GM10248 (cell line): ENCODE results near the gene ARHGAP1.

Experiments used
- CTCF ChIA-PET: fragments of 300-600 bp; sonication (Branson Sonifier 250); formaldehyde crosslinking; extraction: SDS; loops from one replicate; lab custom pipeline; 2021; ENCODE audit warnings: antibody characterized with exemption; lab: Yijun Ruan, JAX
- POLR2A ChIA-PET: fragments of 350-650 bp; sonication (Branson Sonifier 250); formaldehyde crosslinking; extraction: SDS; loops from one replicate; lab custom pipeline; 2020; ENCODE audit warnings: antibody characterized with exemption; lab: Yijun Ruan, JAX
- DNase-seq: peaks from one replicate; pipeline ENCODE4 v3.0.0; 2012; ENCODE audit errors: extremely low spot score
- TF ChIP-seq, protein P1 (sequence below): IDR thresholded peaks from 2 replicates; pipeline ENCODE4 v1.5.1; 2012; ENCODE audit warnings: mild to moderate bottlenecking, low read depth; ENCODE audit errors: extremely low read depth, missing control alignments, control extremely low read depth

The ARHGAP1 gene

DNA sequence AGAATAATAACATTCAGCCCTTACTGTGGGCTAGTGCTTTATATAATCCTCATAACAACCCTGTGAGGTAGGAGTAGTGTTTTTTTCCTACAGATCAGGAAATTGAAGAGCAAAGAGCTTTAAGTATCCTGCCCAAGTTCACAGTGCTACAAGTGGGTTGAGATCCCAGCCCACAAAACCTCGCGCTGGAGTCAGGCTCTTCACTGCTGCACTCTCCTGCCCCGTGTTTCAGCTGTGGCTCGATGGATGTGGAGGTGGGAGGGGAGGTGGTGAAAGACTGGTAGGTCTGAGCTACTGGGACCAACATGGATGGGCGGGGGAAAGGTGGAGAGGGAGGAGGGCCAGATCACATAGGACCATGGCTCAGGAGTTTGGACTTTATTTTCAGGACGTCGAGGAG, 6.5 kb upstream of the ARHGAP1 start:
- TF ChIP-seq, protein P1, sequence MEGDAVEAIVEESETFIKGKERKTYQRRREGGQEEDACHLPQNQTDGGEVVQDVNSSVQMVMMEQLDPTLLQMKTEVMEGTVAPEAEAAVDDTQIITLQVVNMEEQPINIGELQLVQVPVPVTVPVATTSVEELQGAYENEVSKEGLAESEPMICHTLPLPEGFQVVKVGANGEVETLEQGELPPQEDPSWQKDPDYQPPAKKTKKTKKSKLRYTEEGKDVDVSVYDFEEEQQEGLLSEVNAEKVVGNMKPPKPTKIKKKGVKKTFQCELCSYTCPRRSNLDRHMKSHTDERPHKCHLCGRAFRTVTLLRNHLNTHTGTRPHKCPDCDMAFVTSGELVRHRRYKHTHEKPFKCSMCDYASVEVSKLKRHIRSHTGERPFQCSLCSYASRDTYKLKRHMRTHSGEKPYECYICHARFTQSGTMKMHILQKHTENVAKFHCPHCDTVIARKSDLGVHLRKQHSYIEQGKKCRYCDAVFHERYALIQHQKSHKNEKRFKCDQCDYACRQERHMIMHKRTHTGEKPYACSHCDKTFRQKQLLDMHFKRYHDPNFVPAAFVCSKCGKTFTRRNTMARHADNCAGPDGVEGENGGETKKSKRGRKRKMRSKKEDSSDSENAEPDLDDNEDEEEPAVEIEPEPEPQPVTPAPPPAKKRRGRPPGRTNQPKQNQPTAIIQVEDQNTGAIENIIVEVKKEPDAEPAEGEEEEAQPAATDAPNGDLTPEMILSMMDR: no peak
- ChIA-PET POLR2A (no interaction called here), CTCF (no interaction called here)
- DNase-seq: no peak

DNA sequence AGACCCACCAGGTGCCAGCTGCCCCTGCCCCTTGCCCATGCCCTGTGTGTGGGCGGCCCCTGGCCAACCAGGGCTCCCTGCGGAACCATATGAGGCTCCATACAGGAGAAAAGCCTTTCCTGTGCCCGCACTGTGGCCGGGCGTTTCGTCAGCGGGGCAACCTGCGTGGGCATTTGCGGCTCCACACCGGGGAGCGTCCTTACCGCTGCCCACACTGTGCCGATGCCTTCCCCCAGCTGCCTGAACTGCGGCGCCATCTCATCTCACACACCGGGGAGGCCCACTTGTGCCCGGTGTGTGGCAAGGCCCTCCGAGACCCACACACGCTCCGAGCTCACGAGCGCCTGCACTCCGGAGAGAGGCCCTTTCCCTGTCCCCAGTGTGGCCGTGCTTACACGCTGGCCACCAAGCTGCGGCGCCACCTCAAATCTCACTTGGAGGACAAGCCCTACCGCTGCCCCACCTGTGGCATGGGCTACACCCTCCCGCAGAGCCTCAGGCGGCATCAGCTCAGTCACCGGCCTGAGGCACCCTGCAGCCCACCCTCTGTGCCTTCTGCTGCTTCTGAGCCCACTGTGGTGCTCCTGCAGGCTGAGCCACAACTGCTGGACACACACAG, 4.8 kb upstream of the ARHGAP1 start:
- ChIA-PET POLR2A (no interaction called here), CTCF (no interaction called here)
- DNase-seq: no peak
- TF ChIP-seq, protein P1: no peak

DNA sequence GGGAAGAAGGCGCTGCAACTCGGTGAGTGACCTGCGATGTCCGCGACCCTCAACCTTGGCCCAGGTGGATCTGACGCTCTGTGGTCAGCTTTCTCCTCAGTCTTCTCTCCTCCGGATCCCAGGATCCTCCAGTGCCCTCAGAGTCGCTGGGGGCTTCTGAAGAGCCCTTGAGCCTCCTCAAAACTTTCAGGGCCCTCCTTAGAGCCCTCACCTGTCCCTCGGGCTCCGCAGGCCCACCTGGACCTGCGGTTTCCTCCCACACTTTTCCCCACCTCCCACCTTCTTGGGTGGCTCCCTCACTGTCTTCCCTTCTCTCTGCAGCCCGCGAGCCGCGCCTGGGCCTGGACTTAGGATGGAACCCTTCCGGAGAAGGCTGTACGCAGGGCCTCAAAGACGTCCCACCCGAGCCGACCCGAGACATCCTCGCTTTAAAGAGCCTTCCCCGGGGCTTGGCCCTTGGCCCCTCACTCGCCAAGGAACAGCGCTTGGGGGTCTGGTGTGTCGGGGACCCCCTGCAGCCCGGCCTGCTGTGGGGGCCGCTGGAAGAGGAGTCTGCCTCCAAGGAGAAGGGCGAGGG, 747 bp upstream of the ARHGAP1 start:
- TF ChIP-seq, protein P1: no peak
- POLR2A ChIA-PET: interaction anchor here (0.6 to 1.1 kb wide), 3 partner anchors 9 to 963 kb away, joined by 3 to 5 read pairs (median 5); no protein-coding TSS in a partner anchor
- no peak for DNase-seq
- CTCF ChIA-PET: interaction anchor here (0.8 to 1.5 kb wide), 3 partner anchors 10 to 61 kb away, joined by 3 to 4 read pairs (median 3); no protein-coding TSS in a partner anchor

DNA sequence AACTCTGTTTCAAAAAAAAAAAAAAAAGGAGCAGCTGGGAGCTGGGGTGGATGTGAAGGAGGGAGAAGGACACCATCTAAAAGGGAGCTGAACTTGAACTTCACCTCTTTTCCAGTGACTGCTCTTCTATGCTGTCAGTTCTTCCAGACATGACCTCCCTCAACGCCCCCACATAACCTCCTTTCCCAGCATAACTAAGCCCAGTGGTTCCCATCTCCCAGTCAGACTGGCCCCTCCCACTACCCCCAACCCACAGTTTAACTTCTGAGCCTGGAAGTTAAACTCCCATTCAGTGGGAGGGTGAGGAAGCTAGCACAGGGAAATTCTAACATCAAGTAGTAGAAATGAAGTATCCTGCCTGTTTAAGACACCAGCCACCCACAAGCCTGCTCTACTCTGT, 1.8 kb downstream of the ARHGAP1 start:
- no peak for DNase-seq
- ChIA-PET CTCF (interaction anchor here (0.6 kb wide), 1 partner anchor 650 kb away, joined by 3 read pairs; no protein-coding TSS in a partner anchor), POLR2A (no interaction called here)
- TF ChIP-seq, protein P1: no peak

DNA sequence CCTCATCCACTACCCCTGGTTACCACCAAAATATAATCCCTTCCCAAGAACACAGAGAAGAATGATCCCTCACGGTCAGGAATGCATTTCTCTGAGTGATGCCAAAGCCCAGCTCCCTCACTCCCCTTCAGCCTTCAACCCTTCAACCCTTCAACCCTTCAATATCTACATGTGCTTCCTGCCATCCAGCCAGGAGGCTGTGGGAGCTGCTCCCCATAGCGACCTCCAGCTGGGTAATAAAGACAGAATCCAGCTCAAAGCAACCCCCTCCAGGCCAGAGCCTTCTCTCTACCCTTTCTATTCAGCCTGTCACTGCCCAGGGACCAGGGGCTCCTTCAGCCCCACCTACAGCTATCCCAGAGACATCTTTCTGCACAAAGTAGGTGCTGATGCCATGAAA, 2.7 kb downstream of the ARHGAP1 start:
- TF ChIP-seq, protein P1: no peak
- POLR2A ChIA-PET: no interaction called here
- CTCF ChIA-PET: interaction anchor here (1.2 kb wide), 1 partner anchor 73 kb away, joined by 4 read pairs; no protein-coding TSS in a partner anchor
- no peak for DNase-seq

DNA sequence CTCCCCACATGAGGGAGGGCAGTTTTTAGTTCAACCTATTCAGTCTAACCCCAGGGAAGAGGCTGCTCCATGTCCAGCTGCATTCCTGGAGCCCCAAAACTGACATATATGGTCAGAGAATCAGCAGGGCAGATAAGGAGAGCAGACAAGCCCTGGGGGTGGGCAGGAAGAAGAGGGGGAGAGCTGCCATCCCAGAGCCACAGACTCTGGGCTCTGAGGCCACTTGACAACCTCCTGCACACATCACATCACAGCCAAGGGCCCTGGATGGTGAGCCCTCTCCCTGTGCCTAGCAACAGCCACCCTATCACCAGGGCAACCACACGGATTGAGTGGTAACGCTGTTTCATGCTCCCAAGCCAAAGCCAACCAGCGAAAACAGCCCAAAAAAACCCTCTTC, 3.1 kb downstream of the ARHGAP1 start:
- DNase-seq: no peak

More for the DNA sequence above, 3.1 kb downstream of the ARHGAP1 start:
- TF ChIP-seq, protein P1: no peak
- CTCF ChIA-PET: interaction anchor here (1.2 kb wide), 1 partner anchor 73 kb away, joined by 4 read pairs; no protein-coding TSS in a partner anchor
- POLR2A ChIA-PET: no interaction called here
